OCI-M2 (cell line): ENCODE results near the gene NOX5.
"Not testable (repeated sequence)": the region's sequence is repeated elsewhere in the genome, so short reads cannot be mapped to it uniquely, and the experiment has no call there.

Source experiments
- DNase-seq: peaks from one replicate; lab custom pipeline; 2025; ENCODE audit not compliant: unreplicated experiment; lab: John Stamatoyannopoulos, UW

NOX5 gene

GRCh38 chr15:69055251-69055650, 40.8 kb downstream of the NOX5 start:
- no peak for DNase-seq

DNA sequence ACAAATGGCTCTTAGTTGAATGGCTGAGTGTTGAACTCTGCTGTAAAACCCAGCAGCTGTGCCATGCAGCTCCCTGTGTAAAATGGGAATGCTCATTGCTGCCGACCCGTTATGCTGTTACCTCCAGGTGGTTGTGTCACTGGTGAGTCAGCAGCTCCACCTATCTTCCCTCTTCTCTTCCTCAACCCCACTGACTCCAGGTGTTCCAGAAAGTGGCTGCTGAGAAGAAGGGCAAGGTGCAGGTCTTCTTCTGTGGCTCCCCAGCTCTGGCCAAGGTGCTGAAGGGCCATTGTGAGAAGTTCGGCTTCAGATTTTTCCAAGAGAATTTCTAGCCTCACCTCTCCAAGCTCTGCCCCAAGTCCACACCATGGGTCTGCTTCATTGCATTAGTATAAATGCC, 41.9 kb downstream of the NOX5 start:
- no peak for DNase-seq

DNA sequence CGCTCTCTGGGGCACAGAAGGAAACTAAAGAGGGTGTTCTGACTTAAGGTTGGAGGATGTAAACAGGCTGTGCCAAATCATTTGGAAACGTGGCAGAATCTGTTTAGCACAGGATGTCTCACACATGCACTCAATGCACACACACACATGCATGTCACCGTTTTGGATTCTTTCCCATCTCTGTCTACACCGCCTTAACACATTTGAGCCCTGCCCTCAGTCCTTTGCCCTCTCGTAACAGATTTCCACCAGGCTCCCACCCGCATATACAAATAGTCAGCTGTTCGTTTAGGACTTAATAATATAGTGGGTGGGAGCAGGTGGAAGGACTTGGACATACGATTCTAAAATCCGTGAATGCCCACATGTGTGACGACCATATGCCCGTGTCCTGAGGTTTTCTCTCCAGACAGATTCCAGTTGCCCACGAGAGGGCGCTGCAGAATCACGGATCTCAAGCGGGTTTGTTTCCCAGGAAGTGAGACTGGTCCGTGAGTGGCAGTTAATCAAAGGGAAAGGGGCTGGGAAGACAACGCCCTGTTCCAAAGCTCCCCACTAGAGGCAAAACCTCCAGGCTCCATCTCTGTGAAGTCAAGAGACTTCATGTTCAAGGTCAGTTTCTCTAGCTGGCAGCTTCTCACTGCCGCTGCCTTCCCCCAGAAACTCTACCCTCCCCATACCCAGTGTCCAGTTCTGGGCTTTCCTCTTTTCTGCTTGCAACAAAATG, 44.5 kb downstream of the NOX5 start:
- peak; percentile 38 for DNase-seq

- DNase-seq, result no peak
Observed at GRCh38 chr15:69059557-69059943, 45.1 kb downstream of the NOX5 start.

DNA sequence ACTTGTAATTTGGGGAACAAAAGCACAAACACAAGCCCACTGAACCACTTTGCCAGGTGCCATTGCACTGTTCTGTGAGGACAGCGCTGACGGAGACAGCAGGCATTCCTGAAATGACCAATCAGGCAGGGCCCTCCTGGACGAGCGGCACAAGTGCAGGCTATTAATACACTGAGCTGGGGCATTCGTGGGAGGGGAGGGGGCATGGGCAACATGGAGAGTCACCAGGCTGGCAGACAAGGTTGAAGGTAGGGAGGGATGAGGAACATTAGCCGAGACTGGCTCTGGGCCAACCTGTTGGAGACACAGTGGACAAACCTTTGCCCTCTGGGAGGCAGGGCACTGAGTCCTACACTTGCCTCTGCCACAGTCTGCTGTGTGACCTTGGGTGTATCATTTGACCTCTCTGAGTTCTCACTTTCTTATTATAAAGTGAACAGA, 45.6 kb downstream of the NOX5 start:
- no peak for DNase-seq

DNA sequence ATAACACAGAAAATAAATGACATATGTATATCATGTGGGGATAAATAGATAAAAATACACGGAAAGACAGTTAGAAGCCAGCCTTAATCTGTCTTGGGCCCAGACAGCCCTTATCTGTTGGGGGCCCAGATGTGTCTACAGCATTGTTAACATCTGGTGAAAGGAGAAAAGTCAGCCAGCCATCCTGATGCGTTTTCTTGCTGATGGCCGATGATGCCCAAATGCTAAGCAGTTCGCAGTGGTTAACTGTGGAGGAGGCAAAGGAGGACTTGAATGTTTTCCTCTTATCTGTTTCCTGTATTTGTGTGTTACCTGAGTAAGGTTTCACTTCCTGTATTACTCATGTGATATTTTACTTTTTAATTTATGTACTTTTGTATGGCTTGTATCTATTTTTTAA, 46.2 kb downstream of the NOX5 start:
- DNase-seq, result no peak

- DNase-seq, result no peak
Observed at GRCh38 chr15:69061414-69061842, 46.9 kb downstream of the NOX5 start.

DNA sequence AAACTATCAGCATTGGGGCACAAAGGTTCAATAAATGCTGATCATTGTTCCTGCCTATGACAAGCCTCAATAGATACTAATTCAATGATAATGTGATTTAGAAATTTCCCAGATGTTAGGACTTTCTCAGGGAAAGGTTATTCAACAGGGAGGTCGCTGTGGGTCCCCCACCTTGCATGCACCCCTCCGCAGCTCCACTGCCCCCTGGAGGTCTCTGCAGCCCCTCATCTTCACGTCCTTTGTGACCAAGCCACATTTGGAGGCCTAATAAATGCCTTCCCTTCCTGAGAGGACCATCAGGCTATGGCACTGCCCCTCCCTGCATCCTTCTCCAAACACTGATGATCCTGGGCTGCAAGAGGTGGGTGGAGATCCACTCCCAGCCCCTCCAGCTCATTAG, 50.2 kb downstream of the NOX5 start:
- no peak for DNase-seq

- no peak for DNase-seq
Observed at GRCh38 chr15:69066007-69066995, 51.8 kb downstream of the NOX5 start.

- DNase-seq, result no peak
Observed at GRCh38 chr15:69067296-69067695, 52.8 kb downstream of the NOX5 start.

DNA sequence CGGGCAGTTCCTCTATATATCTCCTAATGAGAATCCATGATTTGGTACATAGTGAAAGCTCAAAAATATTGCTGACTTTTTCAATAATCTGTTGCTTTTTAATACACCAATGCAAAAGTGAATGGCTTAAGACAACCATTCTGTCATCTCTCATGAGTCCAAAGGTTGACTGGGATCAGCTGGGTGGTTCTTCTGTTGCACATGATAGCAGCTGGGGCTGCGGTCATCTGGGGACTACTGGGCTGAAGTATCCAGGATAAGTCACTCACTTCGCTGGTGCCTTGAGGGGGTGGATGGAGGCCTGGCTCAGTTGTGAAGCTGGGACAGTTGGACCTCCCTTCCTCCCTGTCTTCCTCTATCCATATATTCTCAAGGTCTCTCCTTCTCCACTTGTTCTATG, 53.7 kb downstream of the NOX5 start:
- no peak for DNase-seq

DNA sequence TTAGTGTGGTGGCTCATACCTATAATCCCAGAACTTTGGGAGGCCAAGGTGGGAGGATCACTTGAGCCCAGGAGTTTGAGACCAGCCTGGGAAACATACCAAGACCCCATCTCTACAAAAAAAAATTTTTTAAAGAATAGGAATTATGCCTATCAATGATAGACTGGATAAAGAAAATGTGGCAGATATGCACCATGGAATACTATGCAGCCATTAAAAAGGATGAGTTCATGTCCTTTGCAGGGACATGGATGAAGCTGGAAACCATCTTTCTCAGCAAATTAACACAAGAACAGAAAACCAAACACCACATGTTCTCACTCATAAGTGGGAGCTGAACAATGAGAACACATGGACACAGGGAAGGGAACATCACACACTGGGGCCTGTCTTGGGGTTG, 54.8 kb downstream of the NOX5 start:
- not testable (repeated sequence) for DNase-seq

GRCh38 chr15:69069996-69070395, 55.5 kb downstream of the NOX5 start:
- DNase-seq, result no peak

GRCh38 chr15:69070396-69070795, 55.9 kb downstream of the NOX5 start:
- DNase-seq, result no peak

- DNase-seq, result no peak
Observed at GRCh38 chr15:69071260-69071659, 56.8 kb downstream of the NOX5 start.

- no peak for DNase-seq
Observed at GRCh38 chr15:69072906-69073305, 58.4 kb downstream of the NOX5 start.

DNA sequence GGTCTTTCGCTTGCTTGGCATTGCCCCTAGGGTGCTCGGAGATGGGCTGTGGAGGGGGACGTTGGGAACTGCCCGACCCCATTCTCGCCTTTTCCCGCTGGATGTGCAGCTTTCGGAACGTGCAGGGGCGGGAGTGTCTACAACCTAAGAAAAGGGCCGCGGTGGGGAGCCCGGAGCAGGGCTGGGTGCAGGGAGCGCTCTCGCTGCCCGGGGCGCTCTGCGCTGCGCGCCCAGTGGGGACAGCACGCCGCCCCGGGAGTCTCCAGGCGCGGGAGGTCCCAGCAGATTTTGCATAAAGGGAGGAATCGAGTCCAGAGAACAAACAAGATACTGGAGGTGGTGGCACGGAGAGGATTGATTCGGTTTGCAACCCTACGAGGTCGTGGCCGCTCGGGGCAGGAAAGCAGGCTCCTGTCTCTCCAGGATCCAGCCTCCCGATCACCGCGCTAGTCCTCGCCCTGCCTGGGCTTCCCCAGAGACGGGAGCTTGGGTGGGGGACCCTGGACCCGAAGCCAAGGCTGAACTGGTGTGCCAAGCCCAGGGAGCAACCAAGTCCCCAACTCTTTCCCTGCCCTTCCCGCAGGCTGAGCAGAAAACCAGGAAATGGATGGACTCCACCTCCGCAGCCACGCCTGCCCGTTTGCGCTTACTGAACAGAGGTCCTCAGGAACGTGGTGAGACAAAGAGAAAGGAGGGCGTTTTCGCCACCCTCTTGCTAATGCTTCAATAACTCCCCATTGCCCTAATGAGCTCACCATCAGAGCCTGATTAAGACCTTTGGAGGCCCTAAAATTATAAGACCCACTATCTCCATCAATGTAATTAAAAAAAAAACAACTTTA, 59.7 kb downstream of the NOX5 start:
- DNase-seq, result no peak

GRCh38 chr15:69074843-69075224, 60.3 kb downstream of the NOX5 start:
- DNase-seq, result no peak

- no peak for DNase-seq
Observed at GRCh38 chr15:69075440-69075839, 60.9 kb downstream of the NOX5 start.

DNA sequence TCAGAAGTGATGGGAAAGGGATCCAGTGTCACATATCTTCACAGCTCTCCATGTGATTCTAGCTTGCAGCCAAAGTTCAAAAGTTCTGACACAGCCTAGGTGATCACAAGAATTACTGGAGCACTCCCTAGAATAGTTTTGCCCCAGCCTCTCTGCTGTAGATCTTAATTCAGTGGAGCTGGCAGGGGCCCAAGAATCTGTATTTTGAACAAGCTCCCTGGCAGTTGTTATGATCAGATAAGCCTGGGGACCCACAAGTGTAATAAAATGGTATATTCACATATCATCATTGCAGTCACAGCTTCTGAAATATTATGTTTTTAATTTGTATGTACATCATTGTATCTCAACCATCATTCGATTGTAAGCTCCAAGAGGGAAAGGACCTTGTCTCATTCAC, 62.3 kb downstream of the NOX5 start:
- no peak for DNase-seq

DNA sequence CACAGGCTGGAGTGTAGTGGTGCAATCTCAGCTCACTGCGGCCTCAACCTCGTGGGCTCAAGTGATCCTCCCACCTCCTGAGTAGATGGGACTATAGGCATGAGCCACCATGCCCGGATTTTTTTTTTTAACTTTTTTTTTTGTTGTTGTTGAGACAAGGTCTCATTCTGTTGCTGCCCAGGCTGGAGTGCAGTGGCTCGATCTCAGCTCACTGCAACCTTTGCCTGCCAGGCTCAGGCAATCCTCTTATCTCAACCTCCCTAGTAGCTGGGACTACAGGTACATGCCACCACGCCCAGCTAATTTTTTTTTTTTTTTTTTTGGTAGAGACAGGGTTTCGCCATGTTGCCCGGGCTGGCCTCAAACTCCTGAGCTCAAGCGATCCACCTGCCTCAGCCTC, 64.1 kb downstream of the NOX5 start:
- no peak for DNase-seq
